NCI-H2227 (cell line): Measurements from ENCODE around the gene TSPAN5.
"Not testable (repeated sequence)": the region's sequence is repeated elsewhere in the genome, so short reads cannot be mapped to it uniquely, and the experiment has no call there.

ENCODE experiments used
- DNase-seq: peaks from one replicate; lab custom pipeline; 2025; ENCODE audit not compliant: unreplicated experiment; lab: John Stamatoyannopoulos, UW

Gene TSPAN5

GRCh38 chr4:98503676-98504075, 154.7 kb downstream of the TSPAN5 start:
- DNase-seq = no peak

- DNase-seq = no peak
Observed at GRCh38 chr4:98502624-98503023, 155.8 kb downstream of the TSPAN5 start.

DNA sequence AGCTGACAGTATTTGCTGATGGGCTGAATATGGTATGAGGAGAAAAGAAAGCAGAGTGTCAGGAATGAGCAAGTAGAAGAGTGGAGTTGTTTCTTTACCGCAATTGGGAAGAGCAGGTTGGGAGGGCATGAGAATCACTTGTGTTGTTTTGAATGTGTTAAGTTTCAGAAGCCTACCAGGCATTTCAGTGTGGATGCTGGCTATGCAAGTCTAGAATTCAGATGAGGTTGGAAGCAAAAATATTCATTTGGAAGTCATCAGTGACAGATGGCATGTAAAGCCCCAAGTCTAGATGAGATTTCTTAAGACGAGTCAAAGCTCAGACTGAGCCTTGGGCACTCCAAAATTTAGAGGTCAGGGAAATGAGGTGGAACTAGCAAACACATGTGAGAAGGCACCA, 156.4 kb downstream of the TSPAN5 start:
- no peak for DNase-seq

DNA sequence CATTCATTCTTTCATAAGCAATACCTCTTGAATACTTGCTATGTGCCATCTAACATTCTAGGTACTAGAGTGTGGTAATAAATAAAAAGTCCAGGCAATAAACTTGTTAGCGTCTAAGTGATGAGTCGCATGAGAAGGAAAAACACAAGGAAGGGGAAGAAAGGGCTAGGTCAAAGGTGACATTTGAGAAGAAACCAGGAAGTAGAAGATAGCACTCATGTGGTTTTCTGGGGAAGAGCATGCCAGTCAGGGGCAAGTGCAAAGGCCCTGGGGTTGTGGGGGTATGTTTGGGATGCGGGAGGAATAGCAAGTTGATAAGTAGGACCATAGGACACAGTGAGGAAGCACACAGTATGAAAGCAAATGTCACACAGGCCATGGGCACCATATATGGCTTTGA, 157.0 kb downstream of the TSPAN5 start:
- no peak for DNase-seq

DNA sequence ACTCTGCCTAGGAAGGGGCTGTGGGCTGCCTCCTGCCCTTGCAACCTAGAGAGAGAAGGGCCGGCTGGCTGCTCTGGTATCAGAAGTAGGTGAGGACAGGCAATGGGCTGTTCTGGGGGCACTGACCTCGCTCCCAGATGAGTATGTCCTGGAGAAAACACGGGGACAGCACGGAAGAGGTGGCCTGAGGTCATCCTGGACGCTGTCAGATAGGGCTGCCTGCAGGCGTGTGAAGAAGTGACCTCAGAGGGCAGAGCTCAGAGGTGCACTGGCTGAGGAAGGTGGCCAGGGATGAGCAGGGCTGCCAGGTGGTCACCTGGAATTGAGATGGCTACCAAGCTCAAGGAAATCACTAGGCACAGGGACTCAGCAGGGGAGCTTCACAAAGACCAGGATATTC, 159.6 kb downstream of the TSPAN5 start:
- no peak for DNase-seq

DNA sequence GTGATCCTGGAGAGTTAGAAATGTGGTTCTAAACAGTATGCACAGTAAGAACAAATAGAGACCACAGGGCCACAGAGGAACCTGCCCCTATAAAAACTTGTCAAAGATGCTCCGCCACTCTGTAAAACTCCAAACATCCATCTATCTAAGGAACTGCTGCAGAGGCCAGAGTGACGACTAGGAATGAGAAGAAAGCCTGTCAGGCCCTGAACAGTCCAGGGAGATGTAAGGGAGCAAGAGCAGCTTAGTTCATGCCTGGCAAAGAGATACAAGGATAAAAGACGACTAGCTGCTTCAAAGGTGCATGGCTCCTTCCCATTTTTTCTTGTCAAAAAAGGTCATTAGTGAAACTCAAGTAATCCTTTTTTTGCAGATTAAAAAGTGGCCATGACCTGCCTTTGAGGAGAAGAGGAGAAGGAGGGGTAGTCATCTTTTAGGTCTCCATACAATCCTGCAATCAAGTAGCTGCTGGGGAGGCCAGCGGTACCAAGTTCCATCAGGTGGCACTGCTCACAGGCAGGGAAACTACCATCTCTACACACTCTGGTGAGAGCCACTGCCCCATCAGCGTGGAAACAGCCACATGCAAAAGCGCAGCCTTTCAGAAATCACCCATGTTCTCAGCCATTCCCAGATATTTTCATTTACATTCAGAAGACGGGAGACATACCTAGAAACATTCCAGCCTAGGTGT, 162.1 kb downstream of the TSPAN5 start:
- DNase-seq = no peak

GRCh38 chr4:98493296-98493695, 165.1 kb downstream of the TSPAN5 start:
- DNase-seq = no peak

- no peak for DNase-seq
Observed at GRCh38 chr4:98491899-98492559, 166.4 kb downstream of the TSPAN5 start.

GRCh38 chr4:98490251-98490650, 168.2 kb downstream of the TSPAN5 start:
- DNase-seq = no peak

GRCh38 chr4:98485816-98486345, 172.5 kb downstream of the TSPAN5 start:
- no peak for DNase-seq

GRCh38 chr4:98484031-98484430, 174.4 kb downstream of the TSPAN5 start:
- no peak for DNase-seq

GRCh38 chr4:98482847-98483806, 175.3 kb downstream of the TSPAN5 start:
- DNase-seq = no peak

GRCh38 chr4:98482503-98482846, 175.9 kb downstream of the TSPAN5 start:
- DNase-seq = no peak

DNA sequence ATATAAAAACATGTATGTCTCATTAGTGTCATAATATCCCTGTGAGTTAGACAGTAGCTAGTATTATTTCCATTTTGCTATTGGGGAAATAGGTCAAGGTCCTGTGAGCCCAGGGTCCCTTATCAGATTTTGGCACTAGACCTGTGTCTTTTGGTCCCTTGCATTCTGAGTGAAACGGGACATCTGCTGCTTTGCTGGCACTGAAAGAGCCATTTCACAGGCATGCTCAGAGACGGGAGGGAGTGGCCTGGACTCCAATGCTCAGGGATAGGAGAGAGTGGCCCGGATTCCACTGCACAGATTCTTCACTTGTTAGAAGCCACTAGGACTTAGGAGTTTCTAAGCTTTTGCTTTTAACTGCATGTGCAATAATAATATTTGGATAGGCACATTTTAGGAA, 177.2 kb downstream of the TSPAN5 start:
- no peak for DNase-seq

GRCh38 chr4:98480535-98480934, 177.9 kb downstream of the TSPAN5 start:
- DNase-seq = no peak

DNA sequence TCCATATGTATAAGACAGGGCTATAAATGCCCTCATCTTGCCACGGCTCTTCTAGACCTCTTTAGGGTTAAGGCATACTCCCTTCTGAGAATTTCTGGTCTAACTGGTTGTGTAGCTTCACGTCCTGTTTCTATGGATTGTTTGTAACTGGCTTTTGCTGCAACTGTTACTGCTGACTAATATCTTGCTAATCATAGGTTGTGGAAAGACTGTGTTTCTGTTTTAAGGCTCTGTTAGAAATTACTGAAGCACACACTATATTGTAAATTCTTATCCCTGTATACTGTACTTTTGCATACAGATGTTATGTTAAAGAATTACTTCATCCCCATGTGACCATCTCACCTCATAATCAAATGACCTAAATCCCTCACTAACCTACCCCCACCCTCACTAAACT, 178.8 kb downstream of the TSPAN5 start:
- DNase-seq = not testable (repeated sequence)

DNA sequence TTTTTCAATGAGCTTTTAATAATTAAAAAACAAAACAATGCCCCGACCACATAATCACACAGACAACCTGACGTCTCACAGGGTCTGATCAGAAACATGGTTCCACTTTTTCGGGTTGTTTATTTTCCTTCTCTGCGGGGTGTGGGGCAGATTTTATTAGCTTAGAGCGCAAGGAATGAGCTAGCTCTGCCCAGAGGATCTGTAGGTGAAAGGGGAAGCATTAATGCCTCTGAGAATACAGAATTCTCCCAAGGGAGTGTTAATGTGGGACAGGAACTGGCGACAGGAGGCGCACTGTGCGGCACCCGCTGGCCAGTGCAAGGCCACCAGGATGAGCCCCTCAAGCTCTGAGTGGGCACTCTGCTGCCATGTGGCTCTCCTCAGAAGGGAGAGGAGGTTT, 181.5 kb downstream of the TSPAN5 start:
- DNase-seq = no peak

GRCh38 chr4:98474408-98474844, 184.0 kb downstream of the TSPAN5 start:
- no peak for DNase-seq

GRCh38 chr4:98473046-98473445, 185.4 kb downstream of the TSPAN5 start:
- no peak for DNase-seq

- DNase-seq = no peak
Observed at GRCh38 chr4:98470831-98471230, 187.6 kb downstream of the TSPAN5 start.

DNA sequence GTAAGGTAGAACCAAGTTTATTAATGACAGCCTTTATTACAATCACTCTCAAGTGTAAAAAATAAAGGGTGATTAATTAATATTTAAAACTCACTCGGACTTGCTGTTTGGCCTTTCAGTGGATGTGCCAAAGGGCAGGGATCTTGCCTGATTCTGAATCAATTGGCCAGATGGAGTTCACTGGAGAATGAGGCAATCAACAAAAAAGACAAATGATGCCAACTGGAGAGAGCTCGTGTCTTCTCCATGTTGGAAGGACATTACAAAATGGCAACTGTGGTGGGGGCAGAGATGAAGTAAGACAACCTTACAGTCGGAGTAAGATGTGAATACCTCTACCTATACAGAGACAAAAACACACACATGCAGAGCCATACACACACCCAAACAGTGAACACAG, 188.0 kb downstream of the TSPAN5 start:
- DNase-seq = no peak

- DNase-seq = no peak
Observed at GRCh38 chr4:98469771-98470170, 188.6 kb downstream of the TSPAN5 start.
